ENCODE data around the gene RIPOR3.
"Not testable (repeated sequence)": the region's sequence is repeated elsewhere in the genome, so short reads cannot be mapped to it uniquely, and the experiment has no call there.

RIPOR3 gene

GRCh38 chr20:50688256-50688975, 2.9 kb downstream of the RIPOR3 start:
- TF ChIP-seq POLR2A (IDR thresholded peaks at IDR 0.05; ENCODE audit: low read length) (no peak), GATA1 (IDR thresholded peaks at IDR 0.05; ENCODE audit: low read depth, low read length) (no peak)
- DNase-seq, result no peak

GRCh38 chr20:50686821-50687220, 4.5 kb downstream of the RIPOR3 start:
- TF ChIP-seq POLR2A (IDR thresholded peaks at IDR 0.05; ENCODE audit: low read length) (no peak), GATA1 (IDR thresholded peaks at IDR 0.05; ENCODE audit: low read depth, low read length) (no peak)
- no peak for DNase-seq

- no peak for DNase-seq
- no peak for TF ChIP-seq POLR2A (IDR thresholded peaks at IDR 0.05; ENCODE audit: low read length)
Observed at GRCh38 chr20:50683570-50683969, 7.8 kb downstream of the RIPOR3 start.

- TF ChIP-seq POLR2A (IDR thresholded peaks at IDR 0.05; ENCODE audit: low read length) (no peak), GATA1 (IDR thresholded peaks at IDR 0.05; ENCODE audit: low read depth, low read length) (no peak)
Observed at GRCh38 chr20:50682947-50683530, 8.3 kb downstream of the RIPOR3 start.

GRCh38 chr20:50682065-50682464, 9.3 kb downstream of the RIPOR3 start:
- no peak for DNase-seq
- TF ChIP-seq POLR2A (IDR thresholded peaks at IDR 0.05; ENCODE audit: low read length) (no peak), GATA1 (IDR thresholded peaks at IDR 0.05; ENCODE audit: low read depth, low read length) (no peak)

More at GRCh38 chr20:50682947-50683530, 8.3 kb downstream of the RIPOR3 start:
- no peak for DNase-seq

GRCh38 chr20:50681359-50682064, 9.8 kb downstream of the RIPOR3 start:
- no peak for TF ChIP-seq POLR2A (IDR thresholded peaks at IDR 0.05; ENCODE audit: low read length)
- TF ChIP-seq GATA1 (IDR thresholded peaks at IDR 0.05; ENCODE audit: low read depth, low read length), result no peak
- no peak for DNase-seq

- no peak for TF ChIP-seq GATA1 (IDR thresholded peaks at IDR 0.05; ENCODE audit: low read depth, low read length)
- TF ChIP-seq POLR2A (IDR thresholded peaks at IDR 0.05; ENCODE audit: low read length), result no peak
- DNase-seq, result no peak
Observed at GRCh38 chr20:50680105-50680960, 11.0 kb downstream of the RIPOR3 start.

GRCh38 chr20:50679753-50680104, 11.6 kb downstream of the RIPOR3 start:
- TF ChIP-seq POLR2A (IDR thresholded peaks at IDR 0.05; ENCODE audit: low read length) (no peak), GATA1 (IDR thresholded peaks at IDR 0.05; ENCODE audit: low read depth, low read length) (no peak)
- DNase-seq, result no peak

GRCh38 chr20:50678169-50678898, 13.0 kb downstream of the RIPOR3 start:
- peak; percentile 41 to 55 for DNase-seq
- no peak for TF ChIP-seq GATA1 (IDR thresholded peaks at IDR 0.05; ENCODE audit: low read depth, low read length)
- TF ChIP-seq POLR2A (IDR thresholded peaks at IDR 0.05; ENCODE audit: low read length), result no peak

- no peak for TF ChIP-seq POLR2A (IDR thresholded peaks at IDR 0.05; ENCODE audit: low read length)
- no peak for TF ChIP-seq GATA1 (IDR thresholded peaks at IDR 0.05; ENCODE audit: low read depth, low read length)
- no peak for DNase-seq
Observed at GRCh38 chr20:50676858-50677257, 14.5 kb downstream of the RIPOR3 start.

- DNase-seq, result not testable (repeated sequence)
Observed at GRCh38 chr20:50676377-50676731, 15.0 kb downstream of the RIPOR3 start.

GRCh38 chr20:50675671-50676376, 15.5 kb downstream of the RIPOR3 start:
- no peak for TF ChIP-seq GATA1 (IDR thresholded peaks at IDR 0.05; ENCODE audit: low read depth, low read length)
- no peak for TF ChIP-seq POLR2A (IDR thresholded peaks at IDR 0.05; ENCODE audit: low read length)
- no peak for DNase-seq
